HG02884 (cell line): Measurements from ENCODE around the gene ING1.

Source experiments
- ATAC-seq: cut with Tn5 transposase; IDR thresholded peaks from one replicate; pipeline ENCODE4 v1.9.1; 2021; ENCODE audit warnings: mild to moderate bottlenecking, moderate library complexity; ENCODE audit not compliant: unreplicated experiment

The ING1 gene

GRCh38 chr13:110769097-110769496, 55.6 kb downstream of the ING1 start:
- no peak for ATAC-seq

GRCh38 chr13:110770678-110771077, 57.2 kb downstream of the ING1 start:
- no peak for ATAC-seq

DNA sequence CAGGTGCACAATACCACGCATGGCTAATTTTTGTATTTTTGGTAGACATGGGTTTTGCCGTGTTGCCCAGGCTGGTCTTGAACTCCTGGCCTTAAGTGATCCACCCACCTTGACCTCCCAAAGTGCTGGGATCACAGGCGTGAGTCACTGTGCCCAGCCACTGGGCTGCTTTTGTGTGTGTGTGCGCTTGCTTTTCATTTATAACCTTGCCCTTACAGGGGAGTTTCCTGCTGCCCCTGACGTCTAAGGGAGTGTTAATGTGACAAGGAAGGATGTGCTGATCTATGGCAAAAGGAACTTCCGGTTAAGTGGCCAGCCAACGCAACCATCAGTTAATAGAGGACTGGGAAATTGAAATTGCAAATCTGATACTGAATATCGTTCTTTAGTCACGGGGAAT, 57.7 kb downstream of the ING1 start:
- ATAC-seq: no peak

DNA sequence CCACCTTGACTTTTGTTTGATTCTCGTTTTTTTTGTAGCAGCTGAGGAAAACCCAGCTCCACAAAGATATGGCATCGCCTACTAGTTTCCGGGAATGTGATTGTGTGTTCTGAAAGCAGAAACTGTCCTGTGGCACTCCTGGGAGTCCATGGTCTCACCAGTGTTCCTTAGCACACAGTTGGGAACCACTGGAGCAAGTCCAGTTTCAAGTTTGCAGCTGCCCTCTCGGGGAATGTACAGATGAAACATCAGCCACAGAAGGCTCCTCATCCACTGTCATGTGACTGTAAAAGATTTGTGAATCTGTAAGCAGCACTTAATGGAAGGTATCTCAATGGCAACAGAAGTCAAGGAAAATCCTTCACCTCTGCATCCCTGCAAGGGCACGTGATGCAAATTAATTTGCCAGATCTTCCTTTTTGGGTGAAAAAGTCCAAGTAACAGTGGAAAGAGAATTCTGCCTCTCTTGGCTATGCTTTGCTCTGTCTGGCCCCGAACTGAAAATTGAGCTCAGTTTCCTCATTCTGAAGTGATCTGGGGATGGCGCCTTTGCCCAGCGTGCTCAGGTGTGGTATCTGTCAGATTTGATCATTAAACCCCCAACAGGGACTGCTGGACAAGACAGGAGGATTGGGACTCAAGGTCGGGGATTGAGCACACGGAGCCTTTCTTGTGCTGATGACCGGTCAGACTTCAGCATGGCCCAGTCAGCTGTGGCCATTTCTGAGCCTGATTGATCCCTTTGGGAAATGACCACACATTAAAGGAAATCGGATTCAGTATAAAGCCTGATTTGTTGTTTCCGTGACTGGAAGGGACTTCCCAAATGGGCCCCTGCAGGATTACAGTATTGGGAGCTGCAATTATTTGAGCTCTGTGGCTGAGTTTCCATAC, 58.8 kb downstream of the ING1 start:
- no peak for ATAC-seq
